Measurements from ENCODE around the gene XRCC6.
A peak's percentile ranks its signal among the peaks of the same experiment; 100 is the strongest.
"Not testable (repeated sequence)": the region's sequence is repeated elsewhere in the genome, so short reads cannot be mapped to it uniquely, and the experiment has no call there.

XRCC6 gene

GRCh38 chr22:41621099-41621910 lies at the start of gene XRCC6:
XRCC6 (plus strand) TSS chr22:41621295; CDS start chr22:41622005, 710 bp downstream.
- DNase-seq (ENCODE audit: low read depth), result peak; percentile 100

GRCh38 chr22:41571786-41572185 lies 49.3 kb upstream of the XRCC6 start:
- DNase-seq (ENCODE audit: low read depth), result no peak

DNA sequence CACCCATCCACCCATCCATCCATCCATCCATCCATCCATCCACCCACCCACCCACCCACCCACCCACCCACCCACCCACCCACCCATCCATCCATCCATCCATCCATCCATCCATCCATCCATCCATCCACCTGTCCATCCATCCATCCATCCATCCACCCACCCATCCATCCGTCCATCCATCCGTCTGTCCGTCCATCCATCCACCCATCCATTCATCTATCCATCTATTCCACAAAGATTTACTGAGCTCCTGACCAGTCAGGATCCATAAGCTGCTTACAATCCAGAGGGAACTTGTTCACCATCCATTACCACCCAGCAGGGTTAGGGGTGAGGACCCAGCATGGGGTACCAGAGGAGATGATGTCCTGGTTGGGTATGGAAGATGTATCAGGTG lies 48.8 kb upstream of the XRCC6 start:
- not testable (repeated sequence) for DNase-seq (ENCODE audit: low read depth)

DNA sequence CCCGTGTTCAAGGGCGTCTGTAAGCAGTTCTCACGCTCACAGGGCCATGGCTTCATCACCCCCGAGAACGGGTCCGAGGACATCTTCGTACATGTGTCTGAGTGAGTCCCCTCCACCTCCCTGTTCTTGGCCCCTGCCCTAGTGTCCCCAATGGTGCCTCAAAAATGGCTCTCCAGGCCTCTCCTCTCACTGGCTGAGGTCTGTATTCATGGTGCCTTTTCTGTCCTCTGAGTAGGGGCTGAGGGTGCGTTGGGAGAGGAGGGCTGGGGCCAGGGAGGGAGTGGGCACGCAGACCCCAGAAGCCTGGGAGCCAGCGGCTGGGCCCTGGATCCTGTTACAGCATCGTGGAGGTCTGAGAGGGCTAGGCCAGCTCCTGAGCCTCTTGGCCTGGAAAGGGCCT lies 47.4 kb upstream of the XRCC6 start:
- no peak for DNase-seq (ENCODE audit: low read depth)

DNA sequence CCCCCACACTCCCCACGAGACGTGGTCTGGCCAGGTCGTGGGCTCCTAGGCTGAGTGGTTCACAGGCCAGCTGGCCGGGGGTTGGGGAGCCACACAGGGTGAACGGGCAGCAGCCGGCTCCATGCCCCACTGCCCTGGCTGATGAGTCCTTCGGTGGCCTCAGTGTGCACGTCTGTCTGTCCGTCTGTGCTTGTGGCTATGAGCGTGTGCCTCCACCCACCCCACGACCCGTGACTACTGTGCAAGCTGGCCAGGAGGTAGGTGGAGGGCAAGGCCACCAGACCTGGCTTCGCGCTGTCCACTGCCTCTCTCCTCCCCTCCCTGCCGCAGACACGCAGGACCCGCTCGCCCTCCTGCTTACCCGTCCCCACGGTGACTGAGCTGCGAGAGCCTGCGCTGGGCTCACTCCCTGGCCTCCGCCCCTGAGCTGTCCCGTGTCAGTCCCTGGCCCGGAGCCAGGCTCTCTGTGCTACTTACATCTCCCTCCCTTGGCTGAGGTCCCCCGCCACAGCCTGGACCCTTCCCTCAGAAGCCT lies 46.2 kb upstream of the XRCC6 start:
- DNase-seq (ENCODE audit: low read depth), result no peak

DNA sequence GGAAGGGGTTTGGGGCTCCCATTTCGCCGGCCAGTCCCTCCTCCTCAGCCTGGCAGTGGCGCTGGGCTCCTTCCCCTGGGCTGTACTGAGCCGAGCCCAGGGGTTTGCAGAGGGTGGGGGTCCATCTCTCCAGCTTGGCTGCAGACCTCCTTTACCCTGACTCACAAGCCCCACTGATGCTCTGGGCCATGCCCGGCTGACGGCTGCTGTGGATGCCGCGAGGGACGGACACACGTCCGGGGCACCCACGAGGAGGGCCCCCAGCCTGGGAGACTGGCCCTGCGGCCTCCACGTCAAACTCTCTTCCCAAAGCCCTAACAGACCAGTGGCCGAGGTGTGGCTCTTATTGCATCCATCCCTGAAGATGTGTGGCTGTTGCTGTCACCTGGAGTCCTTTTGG lies 45.6 kb upstream of the XRCC6 start:
- no peak for DNase-seq (ENCODE audit: low read depth)

DNA sequence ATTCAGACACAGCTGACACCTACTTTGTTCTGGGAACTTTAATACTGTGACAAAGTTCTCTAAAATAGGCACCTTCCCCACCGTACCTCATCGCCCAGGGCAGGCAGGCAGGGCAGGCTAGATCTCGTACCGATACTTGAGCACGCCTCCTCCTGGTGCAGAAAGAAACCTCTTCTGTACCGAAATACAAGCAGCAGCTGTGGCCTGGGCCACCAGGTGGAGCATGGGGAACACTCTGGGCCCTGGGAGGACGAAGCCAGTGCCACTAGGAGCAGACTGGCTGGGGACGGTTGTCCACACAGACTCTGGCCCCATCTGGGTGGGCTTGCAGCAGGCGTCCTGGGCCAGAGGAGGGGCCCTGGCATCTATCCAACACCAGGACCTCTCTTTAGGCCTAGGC lies 44.2 kb upstream of the XRCC6 start:
- peak; percentile 30 for DNase-seq (ENCODE audit: low read depth)

- DNase-seq (ENCODE audit: low read depth), result no peak
These were observed 43.0 kb upstream of the XRCC6 start for GRCh38 chr22:41578114-41578513.

GRCh38 chr22:41578818-41579217 lies 42.3 kb upstream of the XRCC6 start:
- no peak for DNase-seq (ENCODE audit: low read depth)

DNA sequence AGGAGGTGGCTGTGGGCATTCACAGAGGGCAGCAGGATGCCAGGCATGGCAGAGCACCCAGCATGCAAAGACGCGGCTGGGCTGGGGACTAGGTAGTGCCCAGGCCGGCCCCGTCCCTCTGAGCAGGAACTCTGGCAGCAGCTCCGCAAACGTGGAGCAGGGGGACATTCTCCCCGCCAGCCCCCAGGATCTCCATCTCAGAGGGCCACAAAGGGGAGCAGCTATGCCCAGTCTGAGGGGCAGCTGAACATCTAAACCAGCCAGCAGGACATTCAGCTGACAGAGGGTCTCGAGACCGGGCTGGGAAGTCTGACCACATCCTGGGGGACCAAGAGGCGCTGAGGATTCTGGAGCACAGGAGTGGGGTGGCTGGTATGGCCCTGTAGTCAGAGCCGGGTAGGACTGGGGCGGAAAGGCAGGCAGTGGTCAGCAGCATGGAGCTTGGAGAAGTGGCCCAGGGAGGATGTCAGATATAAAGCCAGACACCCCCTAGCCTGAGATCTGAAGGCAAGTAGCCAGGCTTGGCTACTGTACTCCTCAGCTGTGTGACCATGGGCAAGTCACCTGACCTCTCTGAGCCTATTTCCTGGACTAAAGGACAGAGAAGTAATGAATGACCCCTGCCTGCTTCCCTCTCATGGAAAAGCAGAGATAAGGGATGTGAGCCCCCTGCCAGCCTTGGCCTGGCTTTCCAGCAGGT lies 41.6 kb upstream of the XRCC6 start:
- no peak for DNase-seq (ENCODE audit: low read depth)

DNA sequence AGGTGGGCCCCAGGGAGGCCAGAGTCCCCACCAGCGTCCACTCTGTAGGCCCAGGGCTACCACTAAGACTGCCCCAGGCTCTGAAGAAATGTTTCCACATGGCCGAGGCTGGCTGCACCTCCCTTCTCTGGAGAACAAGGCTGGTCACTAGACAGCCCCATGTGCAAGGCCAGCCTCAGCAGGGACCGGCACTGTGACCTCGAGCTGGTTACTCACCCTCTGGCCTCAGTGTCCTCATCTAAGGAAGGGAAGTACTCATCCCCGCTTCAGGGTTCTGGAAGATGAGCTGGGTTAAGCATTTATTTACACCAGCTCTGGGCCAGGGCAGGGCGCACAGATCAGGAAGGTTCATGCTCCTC lies 41.1 kb upstream of the XRCC6 start:
- DNase-seq (ENCODE audit: low read depth), result no peak

DNA sequence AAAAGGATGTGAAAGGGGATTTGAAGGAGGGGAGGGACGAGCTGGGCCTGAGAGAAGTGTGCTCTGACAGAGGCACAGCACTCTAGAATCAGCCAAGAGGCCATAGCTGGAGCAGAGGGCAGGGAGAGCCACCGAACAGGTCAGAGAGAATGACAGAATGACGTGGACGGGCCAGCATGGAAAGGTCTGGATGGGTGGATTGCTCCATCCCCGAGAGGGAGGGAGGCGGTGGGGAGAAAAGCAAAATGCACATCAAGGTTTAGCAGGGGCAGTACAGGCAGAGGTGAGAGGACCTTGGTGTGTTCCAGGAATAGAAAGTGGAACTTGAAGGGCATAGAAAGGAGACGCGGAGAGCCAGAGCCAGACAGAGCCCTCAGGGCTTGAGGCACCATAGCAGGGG lies 38.4 kb upstream of the XRCC6 start:
- DNase-seq (ENCODE audit: low read depth), result no peak

- DNase-seq (ENCODE audit: low read depth), result no peak
These were observed 36.2 kb upstream of the XRCC6 start for GRCh38 chr22:41584881-41585280.

GRCh38 chr22:41585898-41586297 lies 35.2 kb upstream of the XRCC6 start:
- DNase-seq (ENCODE audit: low read depth), result no peak

GRCh38 chr22:41587347-41587723 lies 33.8 kb upstream of the XRCC6 start:
- no peak for DNase-seq (ENCODE audit: low read depth)

GRCh38 chr22:41589391-41590241 lies 31.5 kb upstream of the XRCC6 start, which contains the start of gene PMM1:
PMM1 (minus strand) TSS chr22:41589840; CDS start chr22:41589805, 35 bp downstream.
- DNase-seq (ENCODE audit: low read depth), result peak; percentile 100

DNA sequence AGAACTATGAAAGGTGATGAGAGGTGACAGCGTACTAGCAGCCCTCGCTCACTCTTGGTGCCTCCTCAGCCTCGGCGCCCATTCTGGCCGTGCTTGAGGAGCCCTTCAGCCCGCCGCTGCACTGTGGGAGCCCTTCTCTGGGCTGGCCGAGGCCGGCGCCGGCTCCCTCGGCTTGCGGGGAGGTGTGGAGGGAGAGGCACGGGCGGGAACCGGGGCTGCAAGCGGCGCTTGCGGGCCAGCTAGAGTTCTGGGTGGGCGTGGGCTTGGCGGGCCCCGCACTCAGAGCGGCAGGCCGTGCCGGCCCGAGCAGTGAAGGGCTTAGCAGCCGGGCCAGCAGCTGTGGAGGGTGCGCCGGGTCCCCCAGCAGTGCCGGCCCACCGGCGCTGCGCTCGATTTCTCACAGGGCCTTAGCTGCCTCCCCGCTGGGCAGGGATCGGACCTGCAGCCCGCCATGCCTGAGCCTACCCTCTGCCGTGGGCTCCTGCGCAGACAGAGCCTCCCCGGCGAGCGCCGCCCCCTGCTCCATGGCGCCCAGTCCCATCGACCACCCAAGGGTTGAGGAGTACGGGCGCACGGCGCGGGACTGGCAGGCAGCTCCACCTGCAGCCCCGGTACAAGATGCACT lies 27.6 kb upstream of the XRCC6 start:
- DNase-seq (ENCODE audit: low read depth), result not testable (repeated sequence)

DNA sequence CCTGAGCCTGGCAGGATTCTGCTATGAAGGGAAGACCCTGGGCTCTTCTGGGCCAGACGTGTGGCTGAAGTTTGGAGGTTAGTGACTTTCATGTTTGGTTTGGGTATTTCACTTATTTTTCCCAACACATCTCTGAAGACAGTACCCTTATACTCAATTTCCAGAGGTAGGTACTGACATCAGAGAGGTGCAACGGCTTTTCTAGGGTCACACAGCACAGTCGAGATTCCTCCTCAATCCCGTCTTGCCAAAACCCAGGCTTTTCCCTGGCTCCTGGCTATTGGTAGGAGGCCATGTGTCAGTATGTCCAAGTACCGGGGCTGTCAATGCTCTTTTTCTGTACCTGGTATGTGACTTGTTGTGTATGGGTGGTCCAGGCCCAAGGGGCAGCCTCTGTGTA lies 25.4 kb upstream of the XRCC6 start:
- no peak for DNase-seq (ENCODE audit: low read depth)

DNA sequence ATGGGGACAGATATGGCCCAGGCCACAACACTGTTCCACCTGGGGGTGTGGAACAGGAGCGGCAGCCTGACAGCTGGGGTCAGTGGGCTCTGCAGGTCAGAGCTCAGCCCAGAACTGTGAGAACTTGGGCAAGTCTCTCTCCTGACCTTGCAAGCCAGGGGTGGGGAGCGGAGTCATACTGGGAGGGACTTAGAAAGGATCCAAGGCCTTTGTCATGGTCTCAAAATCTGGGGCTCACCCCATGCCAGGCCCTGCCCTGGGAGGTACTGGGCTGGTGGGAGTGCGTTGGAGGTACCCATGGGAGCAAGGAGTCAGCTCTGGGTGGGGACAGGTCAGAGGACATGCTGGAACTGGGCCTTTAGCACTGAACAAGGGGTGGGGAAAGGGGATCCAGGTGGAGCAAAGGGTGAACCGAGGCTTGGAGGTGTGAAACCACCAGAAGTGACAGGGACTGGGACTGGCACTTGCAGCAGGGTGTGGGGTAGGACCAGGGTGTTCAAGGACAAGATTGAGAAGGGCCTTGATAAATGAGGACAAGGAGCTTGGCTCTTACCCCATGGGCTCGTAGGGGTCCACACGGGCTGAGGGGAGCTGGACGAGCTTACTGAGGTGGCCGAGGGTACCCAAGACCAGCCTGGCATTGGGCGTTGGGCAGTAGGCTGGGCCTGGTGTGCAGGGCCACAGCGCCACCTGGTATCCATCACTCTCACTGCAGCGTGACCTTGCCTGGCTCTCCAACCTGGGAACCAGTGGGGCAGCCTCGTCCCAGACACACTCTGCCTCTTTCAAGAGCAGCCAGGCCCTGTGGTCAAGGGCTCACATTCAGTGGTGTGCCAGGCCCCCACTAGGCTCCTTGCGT lies 24.1 kb upstream of the XRCC6 start:
- peak; percentile 50 for DNase-seq (ENCODE audit: low read depth)

DNA sequence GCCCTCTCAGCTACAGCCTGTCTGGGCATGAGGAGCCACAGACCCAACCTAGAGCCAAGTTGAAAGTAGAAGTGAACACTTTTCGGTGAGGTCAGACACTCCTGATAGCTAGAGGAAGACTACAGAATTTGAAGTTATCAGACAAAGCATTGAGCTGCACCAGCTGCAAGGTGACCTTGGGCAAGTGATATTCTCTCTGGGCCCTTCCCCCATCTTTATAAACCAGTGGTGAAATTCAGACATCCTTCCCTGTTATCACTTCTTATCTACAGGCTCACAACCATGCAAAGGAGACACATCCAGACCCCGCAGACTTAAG lies 23.5 kb upstream of the XRCC6 start:
- DNase-seq (ENCODE audit: low read depth), result no peak

- peak; percentile 45 for DNase-seq (ENCODE audit: low read depth)
These were observed 23.0 kb upstream of the XRCC6 start for GRCh38 chr22:41598081-41598480.

Measured in fibroblast of gingiva (primary cell).